ENCODE data around the gene POC1A. TPM values are rescaled to one million over a fixed set of nuclear protein-coding genes. Genes with fewer than 3 reads are reported as not detected.

Gene POC1A
- total and polyA plus RNA-seq, 2 of the 4 experiments (the other 2 are of a cell fraction) = 10.6 to 11.5 TPM

DNA sequence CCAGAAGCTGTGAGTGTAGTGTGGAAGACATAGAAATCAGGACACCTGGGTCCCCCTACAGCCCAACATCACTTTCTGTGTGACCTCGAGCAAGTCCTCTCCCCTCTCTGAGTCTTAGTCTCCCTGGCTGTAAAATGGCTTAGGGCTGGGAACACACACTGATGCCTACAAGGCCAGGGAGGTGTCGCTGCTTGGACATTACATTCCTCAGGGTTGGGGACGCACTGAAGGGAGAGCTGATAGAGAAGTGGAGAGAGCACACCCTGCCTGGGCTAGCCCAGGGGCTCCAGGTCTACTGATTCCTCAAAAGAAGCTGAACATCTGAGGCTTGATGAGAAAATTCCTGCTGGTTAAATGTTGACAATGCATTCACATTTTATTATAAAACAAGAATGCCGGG lies 37.4 kb upstream of the POC1A start:
- ChIA-PET POLR2A (ENCODE audit: unreplicated experiment) (no interaction called here), CTCF (no interaction called here)
- no peak overlapping the region for H2BK5ac ChIP-seq (ENCODE audit: low read depth, low read length, poor library complexity, severe bottlenecking)
- DNase-seq = no peak
- no peak overlapping the region; the same call in 2 of the 3 replicates for H2BK15ac ChIP-seq (ENCODE audit: low read depth, low read length)
- in situ Hi-C loops (cut with MboI; ENCODE audit: low sequenced_read_pairs) = no loop called here
- TF ChIP-seq CEBPB (IDR thresholded peaks at IDR 0.05; ENCODE audit: low read depth, low read length) = no peak
- no peak for TF ChIP-seq RFX5 (IDR thresholded peaks at IDR 0.05; ENCODE audit: low read depth, low read length)
- no peak for TF ChIP-seq MXI1 (IDR thresholded peaks at IDR 0.05; ENCODE audit: borderline replicate concordance, low read depth, low read length)
- no peak for TF ChIP-seq MAZ (IDR thresholded peaks at IDR 0.05; ENCODE audit: borderline replicate concordance, low read depth, low read length)
- no peak for TF ChIP-seq SMC3 (IDR thresholded peaks at IDR 0.05; ENCODE audit: low read depth, low read length)
- TF ChIP-seq BHLHE40 (IDR thresholded peaks at IDR 0.05; ENCODE audit: low read depth, low read length) = no peak
- no peak for TF ChIP-seq RCOR1 (IDR thresholded peaks at IDR 0.05; ENCODE audit: insufficient replicate concordance, low read length)
- TF ChIP-seq FOS (IDR thresholded peaks at IDR 0.05; ENCODE audit: low read depth, low read length) = no peak
- TF ChIP-seq USF2 (IDR thresholded peaks at IDR 0.05; ENCODE audit: low read depth, low read length) = no peak
- TF ChIP-seq, protein P1, sequence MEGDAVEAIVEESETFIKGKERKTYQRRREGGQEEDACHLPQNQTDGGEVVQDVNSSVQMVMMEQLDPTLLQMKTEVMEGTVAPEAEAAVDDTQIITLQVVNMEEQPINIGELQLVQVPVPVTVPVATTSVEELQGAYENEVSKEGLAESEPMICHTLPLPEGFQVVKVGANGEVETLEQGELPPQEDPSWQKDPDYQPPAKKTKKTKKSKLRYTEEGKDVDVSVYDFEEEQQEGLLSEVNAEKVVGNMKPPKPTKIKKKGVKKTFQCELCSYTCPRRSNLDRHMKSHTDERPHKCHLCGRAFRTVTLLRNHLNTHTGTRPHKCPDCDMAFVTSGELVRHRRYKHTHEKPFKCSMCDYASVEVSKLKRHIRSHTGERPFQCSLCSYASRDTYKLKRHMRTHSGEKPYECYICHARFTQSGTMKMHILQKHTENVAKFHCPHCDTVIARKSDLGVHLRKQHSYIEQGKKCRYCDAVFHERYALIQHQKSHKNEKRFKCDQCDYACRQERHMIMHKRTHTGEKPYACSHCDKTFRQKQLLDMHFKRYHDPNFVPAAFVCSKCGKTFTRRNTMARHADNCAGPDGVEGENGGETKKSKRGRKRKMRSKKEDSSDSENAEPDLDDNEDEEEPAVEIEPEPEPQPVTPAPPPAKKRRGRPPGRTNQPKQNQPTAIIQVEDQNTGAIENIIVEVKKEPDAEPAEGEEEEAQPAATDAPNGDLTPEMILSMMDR (conservative IDR thresholded peaks at IDR 0.05; ENCODE audit: low read depth, low read length) = no peak
- TF ChIP-seq MAFK (IDR thresholded peaks at IDR 0.05; ENCODE audit: low read depth, low read length) = no peak
- TF ChIP-seq RAD21 (IDR thresholded peaks at IDR 0.05; ENCODE audit: low read length) = no peak
- TF ChIP-seq POLR2A (IDR thresholded peaks at IDR 0.05; ENCODE audit: low read depth, low read length) = no peak
- ATAC-seq (ENCODE audit: low read depth) = no peak
- BruUV-seq (replicated peaks) = no TSS peak
- H3K18ac ChIP-seq (ENCODE audit: low read depth, low read length) = no peak overlapping the region
- H3K27me3 ChIP-seq (ENCODE audit: control insufficient read depth, insufficient read depth, low read length) = no peaks in the 10 kb centered on the region
- H4K20me1 ChIP-seq (ENCODE audit: insufficient read depth, low read length) = no peaks in the 10 kb centered on the region
- H3K9ac ChIP-seq (ENCODE audit: low read depth, low read length) = no peak overlapping the region
- no peak overlapping the region for H2AK9ac ChIP-seq (replicated peaks; ENCODE audit: low read depth, low read length, poor library complexity)
- H3K27ac ChIP-seq (ENCODE audit: insufficient read depth, low read length) = no peak overlapping the region
- H3K14ac ChIP-seq (replicated peaks; ENCODE audit: low read depth, low read length) = no peak overlapping the region
- no peak overlapping the region for H3K23ac ChIP-seq (ENCODE audit: low read depth, low read length)
- no peak overlapping the region for H2BK20ac ChIP-seq (ENCODE audit: low read depth, low read length)
- H4K8ac ChIP-seq (ENCODE audit: low read depth in 2 of 2, low read length in 2 of 2) = no peak overlapping the region
- H4K5ac ChIP-seq (ENCODE audit: low read depth, low read length) = no peak overlapping the region
- 0 out of 2 replicates have a peak overlapping the region, but pooled peaks have one; percentile 9 for H2AK5ac ChIP-seq (ENCODE audit: low read depth, low read length)
- no peaks in the 10 kb centered on the region for H3K36me3 ChIP-seq (ENCODE audit: control insufficient read depth, insufficient read depth, low read length)
- 80% methylated on average over 1 of the region's 4 CpGs; no CpG with 5 or more reads in 1 of the 2 experiments for WGBS, 2 experiments (ENCODE audit: extremely low coverage in 2 of 2, insufficient read length in 1 of 2)
- H3K4me3 ChIP-seq (ENCODE audit: insufficient read depth, low read depth, low read length) = no peak overlapping the region
- H2BK120ac ChIP-seq (ENCODE audit: low read depth, low read length) = no peak overlapping the region
- H3K79me1 ChIP-seq (ENCODE audit: low read depth in 1 of 2, low read length in 2 of 2) = peaks cover 0 to 3% of the 10 kb centered on the region in 2 experiments; a peak in 1 of 4 replicates
- intact Hi-C loops (cut with micrococcal nuclease) = no loop called here
- dilution Hi-C loops (cut with HindIII; ENCODE audit: low sequenced_read_pairs, unreplicated experiment) = no loop called here
- no peak overlapping the region for H4K91ac ChIP-seq (ENCODE audit: insufficient read depth, low read depth, low read length)
- H3K4me1 ChIP-seq (ENCODE audit: control insufficient read depth, insufficient read depth, low read length) = peaks cover 33% of the 10 kb centered on the region
- no peaks in the 10 kb centered on the region for H3K9me3 ChIP-seq (ENCODE audit: control insufficient read depth, insufficient read depth, low read length)
- H3K9me1 ChIP-seq (ENCODE audit: insufficient read depth, low read length) = peaks cover 24% of the 10 kb centered on the region
- H3K4ac ChIP-seq (ENCODE audit: low read depth, low read length) = no peak overlapping the region; the same call in 1 of the 2 replicates
- H3K56ac ChIP-seq (ENCODE audit: extremely low read depth, insufficient read depth, low read length) = no peak overlapping the region
- H3K4me2 ChIP-seq (ENCODE audit: low read depth, low read length) = no peak overlapping the region
- no peak overlapping the region for H2AFZ ChIP-seq (replicated peaks; ENCODE audit: low read length, poor library complexity)

All from IMR-90 (cell line).